ENCODE results near the gene PFAS. TPM values are rescaled to one million over a fixed set of nuclear protein-coding genes. Genes with fewer than 3 reads are reported as not detected.

The PFAS gene
- polyA plus RNA-seq, 1 donor from 2014 or later = 11.7 TPM

DNA sequence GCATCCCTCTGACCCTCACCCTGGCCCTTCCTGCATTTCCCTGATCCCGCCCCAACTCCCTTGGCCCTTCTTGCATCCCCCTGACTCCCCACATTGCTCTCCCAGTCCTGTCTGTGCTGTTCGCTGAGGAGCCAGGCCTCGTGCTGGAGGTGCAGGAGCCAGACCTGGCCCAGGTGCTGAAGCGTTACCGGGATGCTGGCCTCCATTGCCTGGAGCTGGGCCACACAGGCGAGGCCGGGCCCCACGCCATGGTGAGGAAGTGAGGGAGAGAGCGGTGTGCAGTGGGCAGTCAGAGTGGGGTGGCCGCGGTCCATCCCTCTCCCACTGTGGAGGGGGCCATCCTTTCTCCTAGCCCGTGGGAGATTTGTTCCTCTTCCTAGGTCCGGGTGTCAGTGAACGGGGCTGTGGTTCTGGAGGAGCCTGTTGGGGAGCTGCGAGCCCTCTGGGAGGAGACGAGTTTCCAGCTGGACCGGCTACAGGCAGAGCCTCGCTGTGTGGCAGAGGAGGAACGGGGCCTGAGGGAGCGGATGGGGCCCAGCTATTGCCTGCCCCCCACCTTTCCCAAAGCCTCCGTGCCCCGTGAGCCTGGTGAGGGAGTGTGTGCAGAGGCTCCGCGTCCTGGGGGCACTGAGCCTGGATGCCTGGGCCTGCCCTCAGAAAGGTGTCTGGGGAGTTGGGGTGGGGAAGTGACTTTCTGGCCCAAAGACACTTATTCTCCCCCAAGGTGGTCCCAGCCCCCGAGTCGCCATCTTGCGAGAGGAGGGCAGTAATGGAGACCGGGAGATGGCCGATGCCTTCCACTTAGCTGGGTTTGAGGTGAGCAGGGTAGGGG is 17.8 kb downstream of the PFAS start:
- Histone ChIP-seq H3K27ac (ENCODE audit: low read length) (no peak overlapping the region), H3K4me2 (ENCODE audit: low read length) (no peak overlapping the region), H4K20me1 (ENCODE audit: insufficient read depth) (no peaks in the 10 kb centered on the region), H3K4me3 (ENCODE audit: low read length) (no peak overlapping the region), H3F3A (ENCODE audit: insufficient read depth, low read length, poor library complexity, severe bottlenecking) (no peaks in the 10 kb centered on the region), H3K9me3 (ENCODE audit: low read length) (no peaks in the 10 kb centered on the region), H3K9me2 (ENCODE audit: insufficient read depth, low read length) (no peaks in the 10 kb centered on the region), H3K79me2 (replicated peaks; ENCODE audit: insufficient read depth, low read length) (no peaks in the 10 kb centered on the region), H2AFZ (ENCODE audit: low read depth, low read length) (no peak overlapping the region), H3K9ac (ENCODE audit: low read length) (no peak overlapping the region), H3K36me3 (ENCODE audit: insufficient read depth, low read length) (no peaks in the 10 kb centered on the region), H3K27me3 (ENCODE audit: insufficient read depth, low read depth, low read length) (no peaks in the 10 kb centered on the region)
- TF ChIP-seq REST (IDR thresholded peaks at IDR 0.05; ENCODE audit: borderline replicate concordance) (no peak), EZH2 (IDR thresholded peaks at IDR 0.05; ENCODE audit: borderline replicate concordance, insufficient read depth, low read length, poor library complexity, severe bottlenecking) (no peak), EP300 (conservative IDR thresholded peaks at IDR 0.05; ENCODE audit: poor library complexity, severe bottlenecking) (no peak), TAF1 (IDR thresholded peaks at IDR 0.05; ENCODE audit: low read depth) (no peak), RAD21 (conservative IDR thresholded peaks at IDR 0.05) (no peak), MXI1 (conservative IDR thresholded peaks at IDR 0.05; ENCODE audit: poor library complexity, severe bottlenecking) (no peak), POLR2AphosphoS5 (IDR thresholded peaks at IDR 0.05) (no peak), SMC3 (conservative IDR thresholded peaks at IDR 0.05; ENCODE audit: poor library complexity) (no peak)
- TF ChIP-seq, protein P1, sequence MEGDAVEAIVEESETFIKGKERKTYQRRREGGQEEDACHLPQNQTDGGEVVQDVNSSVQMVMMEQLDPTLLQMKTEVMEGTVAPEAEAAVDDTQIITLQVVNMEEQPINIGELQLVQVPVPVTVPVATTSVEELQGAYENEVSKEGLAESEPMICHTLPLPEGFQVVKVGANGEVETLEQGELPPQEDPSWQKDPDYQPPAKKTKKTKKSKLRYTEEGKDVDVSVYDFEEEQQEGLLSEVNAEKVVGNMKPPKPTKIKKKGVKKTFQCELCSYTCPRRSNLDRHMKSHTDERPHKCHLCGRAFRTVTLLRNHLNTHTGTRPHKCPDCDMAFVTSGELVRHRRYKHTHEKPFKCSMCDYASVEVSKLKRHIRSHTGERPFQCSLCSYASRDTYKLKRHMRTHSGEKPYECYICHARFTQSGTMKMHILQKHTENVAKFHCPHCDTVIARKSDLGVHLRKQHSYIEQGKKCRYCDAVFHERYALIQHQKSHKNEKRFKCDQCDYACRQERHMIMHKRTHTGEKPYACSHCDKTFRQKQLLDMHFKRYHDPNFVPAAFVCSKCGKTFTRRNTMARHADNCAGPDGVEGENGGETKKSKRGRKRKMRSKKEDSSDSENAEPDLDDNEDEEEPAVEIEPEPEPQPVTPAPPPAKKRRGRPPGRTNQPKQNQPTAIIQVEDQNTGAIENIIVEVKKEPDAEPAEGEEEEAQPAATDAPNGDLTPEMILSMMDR (IDR thresholded peaks at IDR 0.05; ENCODE audit: poor library complexity, severe bottlenecking) = no peak

DNA sequence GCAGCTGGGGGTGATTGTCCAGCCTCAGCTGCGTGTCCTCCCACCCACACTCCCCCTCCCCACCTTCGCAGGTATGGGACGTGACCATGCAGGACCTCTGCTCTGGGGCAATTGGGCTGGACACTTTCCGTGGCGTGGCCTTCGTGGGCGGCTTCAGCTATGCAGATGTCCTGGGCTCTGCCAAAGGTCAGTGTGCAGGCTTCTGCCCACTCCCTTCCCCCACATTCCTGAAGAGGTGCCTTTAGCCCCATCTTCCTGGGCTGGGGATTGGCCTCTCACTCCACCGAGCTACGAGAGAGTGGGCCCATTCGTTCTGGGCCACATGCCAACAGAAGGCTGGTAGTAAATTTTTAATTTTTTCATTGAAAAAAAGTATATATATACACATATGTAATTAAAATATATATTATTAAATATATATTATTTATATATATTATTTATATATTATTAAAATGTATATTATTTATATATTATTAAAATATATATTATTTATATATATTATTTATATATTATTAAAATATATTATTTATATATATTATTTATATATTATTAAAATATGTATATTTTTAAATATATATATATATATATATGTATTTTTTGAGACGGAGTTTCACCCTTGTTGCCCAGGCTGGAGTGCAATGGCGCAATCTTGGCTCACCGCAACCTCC is 18.5 kb downstream of the PFAS start:
- H3K27me3 ChIP-seq (ENCODE audit: insufficient read depth, low read depth, low read length) = no peaks in the 10 kb centered on the region
- no peak overlapping the region for H2AFZ ChIP-seq (ENCODE audit: low read depth, low read length)
- H3F3A ChIP-seq (ENCODE audit: insufficient read depth, low read length, poor library complexity, severe bottlenecking) = no peaks in the 10 kb centered on the region
- H3K9ac ChIP-seq (ENCODE audit: low read length) = no peak overlapping the region
- no peak overlapping the region for H3K4me3 ChIP-seq (ENCODE audit: low read length)
- no peaks in the 10 kb centered on the region for H3K9me2 ChIP-seq (ENCODE audit: insufficient read depth, low read length)
- no peaks in the 10 kb centered on the region for H4K20me1 ChIP-seq (ENCODE audit: insufficient read depth)
- H3K9me3 ChIP-seq (ENCODE audit: low read length) = no peaks in the 10 kb centered on the region
- no peaks in the 10 kb centered on the region for H3K79me2 ChIP-seq (replicated peaks; ENCODE audit: insufficient read depth, low read length)
- H3K36me3 ChIP-seq (ENCODE audit: insufficient read depth, low read length) = no peaks in the 10 kb centered on the region
- no peak overlapping the region for H3K4me2 ChIP-seq (ENCODE audit: low read length)
- TF ChIP-seq EP300 (conservative IDR thresholded peaks at IDR 0.05; ENCODE audit: poor library complexity, severe bottlenecking) (no peak), MXI1 (conservative IDR thresholded peaks at IDR 0.05; ENCODE audit: poor library complexity, severe bottlenecking) (no peak), TAF1 (IDR thresholded peaks at IDR 0.05; ENCODE audit: low read depth) (no peak), RAD21 (conservative IDR thresholded peaks at IDR 0.05) (no peak), REST (IDR thresholded peaks at IDR 0.05; ENCODE audit: borderline replicate concordance) (no peak)
- TF ChIP-seq, protein P1 (IDR thresholded peaks at IDR 0.05; ENCODE audit: poor library complexity, severe bottlenecking) = no peak
- H3K27ac ChIP-seq (ENCODE audit: low read length) = no peak overlapping the region
